H1 (cell line): ENCODE measurements around the gene FLRT1. TPM values are rescaled to one million over a fixed set of nuclear protein-coding genes. Genes with fewer than 3 reads are reported as not detected.
A peak's percentile ranks its signal among the peaks of the same experiment; 100 is the strongest.

ENCODE experiments used
- CTCF ChIA-PET: fragments of 300-600 bp; sonication (Branson Sonifier 250); formaldehyde crosslinking; loops from one replicate; lab custom pipeline; 2021; ENCODE audit not compliant: partially characterized antibody; lab: Charles Lee
- POLR2A ChIA-PET: fragments of 300-600 bp; sonication (Branson Sonifier 250); formaldehyde crosslinking; loops from one replicate; lab custom pipeline; 2021; ENCODE audit warnings: inconsistent platforms; ENCODE audit not compliant: partially characterized antibody; lab: Charles Lee
- DNase-seq, 2 experiments: peaks; one replicate each; pipeline versions ENCODE4 v3.0.0 to v3.0.0-alpha.2; 2010 to 2022; ENCODE audit warnings: low spot score in 2 of 2, low read depth in 1 of 2, mixed read lengths in 1 of 2
- FAIRE-seq: peaks from 2 replicates; lab custom pipeline; 2011; peaks lifted over from hg19 to GRCh38; lab: Jason Lieb, UNC
- H2AFZ ChIP-seq: 2 replicates; pipeline ENCODE4 v1.8.1; 2012; ENCODE audit warnings: low read length, inconsistent platforms
- H2AK5ac ChIP-seq: 2 replicates; pipeline ENCODE4 v1.6.1; 2013; ENCODE audit warnings: low read depth, low read length
- H2BK120ac ChIP-seq: replicated peaks from 2 replicates; pipeline ENCODE3; 2013; ENCODE audit warnings: low read depth, low read length, inconsistent platforms
- H2BK12ac ChIP-seq: 2 replicates; pipeline ENCODE4 v1.6.1; 2013; ENCODE audit warnings: low read depth, low read length
- H2BK15ac ChIP-seq: 2 replicates; pipeline ENCODE4 v1.6.1; 2013; ENCODE audit warnings: low read length
- H2BK20ac ChIP-seq: 2 replicates; pipeline ENCODE4 v1.6.1; 2013; ENCODE audit warnings: low read length
- H2BK5ac ChIP-seq: 2 replicates; pipeline ENCODE4 v1.6.1; 2013; ENCODE audit warnings: low read depth, low read length
- H3K14ac ChIP-seq: 2 replicates; pipeline ENCODE4 v1.6.1; 2013; ENCODE audit warnings: inconsistent platforms; ENCODE audit not compliant: insufficient read length
- H3K18ac ChIP-seq: 2 replicates; pipeline ENCODE4 v1.6.1; 2013; ENCODE audit warnings: low read length; ENCODE audit errors: extremely low read depth
- H3K23ac ChIP-seq: 2 replicates; pipeline ENCODE4 v1.6.1; 2013; ENCODE audit warnings: inconsistent platforms; ENCODE audit not compliant: insufficient read length
- H3K23me2 ChIP-seq: 2 replicates; pipeline ENCODE4 v1.6.1; 2013; ENCODE audit warnings: low read depth, low read length
- H3K27ac ChIP-seq: 2 replicates; pipeline ENCODE4 v1.6.1; 2011; ENCODE audit warnings: low read depth, low read length, inconsistent platforms
- H3K27me3 ChIP-seq, 4 experiments: replicated peaks in 1 of 4; 1 replicate in 1 of 4; 2 replicates in 3 of 4; pipeline versions ENCODE4 v1.6.1 to v1.8.1; 2011 to 2013; ENCODE audit warnings: low read length in 3 of 4, mild to moderate bottlenecking in 3 of 4, inconsistent platforms in 2 of 4, mixed read lengths in 2 of 4, moderate library complexity in 1 of 4; ENCODE audit not compliant: control insufficient read depth in 3 of 4, insufficient read depth in 3 of 4; ENCODE audit errors: extremely low read depth in 1 of 4
- H3K36me3 ChIP-seq, 4 experiments: 2 replicates each; pipeline versions ENCODE4 v1.6.1 to v1.8.1; 2011 to 2013; ENCODE audit warnings: mild to moderate bottlenecking in 4 of 4, low read length in 3 of 4, moderate library complexity in 2 of 4, control low read depth in 1 of 4, inconsistent platforms in 1 of 4; ENCODE audit not compliant: insufficient read depth in 4 of 4, control insufficient read depth in 2 of 4
- H3K4ac ChIP-seq: replicated peaks from 2 replicates; pipeline ENCODE3; 2013; ENCODE audit warnings: low read length, low read depth, mixed read lengths, inconsistent platforms; ENCODE audit not compliant: insufficient read length
- H3K4me1 ChIP-seq, 4 experiments: replicated peaks in 1 of 4; 1 replicate in 1 of 4; 2 replicates in 3 of 4; pipeline versions ENCODE4 v1.6.1 to v1.8.1; 2011 to 2013; ENCODE audit warnings: low read length in 3 of 4, inconsistent platforms in 2 of 4, mixed read lengths in 1 of 4; ENCODE audit not compliant: insufficient read depth in 4 of 4, control insufficient read depth in 3 of 4
- H3K4me2 ChIP-seq, 2 experiments: 2 replicates each; pipeline versions ENCODE4 v1.6.1 to v1.8.1; 2011 to 2013; ENCODE audit warnings: low read depth in 2 of 2, low read length in 2 of 2, control low read depth in 1 of 2, inconsistent platforms in 1 of 2, mild to moderate bottlenecking in 1 of 2; ENCODE audit not compliant: insufficient read depth in 1 of 2
- H3K4me3 ChIP-seq, 4 experiments: fragments of 200-600, 300-600 bp in 1 of 4; sonication (generic), shearing (Covaris generic), sonication (Bioruptor Twin) in 1 of 4; 2 replicates each; pipeline versions ENCODE4 v1.5.1 to v1.8.1; 2011 to 2016; ENCODE audit warnings: low read length in 4 of 4, low read depth in 3 of 4, control low read depth in 2 of 4, inconsistent platforms in 2 of 4, mild to moderate bottlenecking in 2 of 4, mixed read lengths in 1 of 4, moderate library complexity in 1 of 4; ENCODE audit not compliant: insufficient read depth in 2 of 4; ENCODE audit errors: extremely low read depth in 1 of 4
- H3K56ac ChIP-seq: replicated peaks from 2 replicates; pipeline ENCODE3; 2013; ENCODE audit warnings: low read depth, mild to moderate bottlenecking, mixed read lengths, low read length, inconsistent platforms; ENCODE audit not compliant: insufficient read length
- H3K79me1 ChIP-seq: 2 replicates; pipeline ENCODE4 v1.6.1; 2013; ENCODE audit warnings: low read depth, low read length, control low read depth
- H3K79me2 ChIP-seq, 2 experiments: 2 replicates each; pipeline versions ENCODE4 v1.6.1 to v1.8.1; 2012 to 2013; ENCODE audit warnings: low read length in 2 of 2, mild to moderate bottlenecking in 2 of 2, inconsistent platforms in 1 of 2; ENCODE audit not compliant: insufficient read depth in 2 of 2, control insufficient read depth in 1 of 2
- H3K9ac ChIP-seq, 4 experiments: replicated peaks in 1 of 4; 1 replicate in 1 of 4; 2 replicates in 3 of 4; pipeline versions ENCODE4 v1.6.1 to v1.8.1; 2011 to 2013; ENCODE audit warnings: low read depth in 3 of 4, low read length in 3 of 4, control low read depth in 2 of 4, mild to moderate bottlenecking in 2 of 4, moderate library complexity in 2 of 4, inconsistent platforms in 1 of 4; ENCODE audit errors: extremely low read depth in 1 of 4
- H3K9me3 ChIP-seq, 2 experiments: 2 replicates each; pipeline versions ENCODE4 v1.6.1 to v1.8.1; 2012 to 2013; ENCODE audit warnings: mild to moderate bottlenecking in 2 of 2, moderate library complexity in 2 of 2, control low read depth in 1 of 2, inconsistent platforms in 1 of 2, low read depth in 1 of 2, low read length in 1 of 2, mixed read lengths in 1 of 2; ENCODE audit not compliant: insufficient read depth in 2 of 2
- H4K20me1 ChIP-seq, 2 experiments: replicated peaks in 1 of 2; 2 replicates each; pipeline versions ENCODE3 to v1.8.1; 2011 to 2013; ENCODE audit warnings: inconsistent platforms in 2 of 2, low read length in 2 of 2, mild to moderate bottlenecking in 1 of 2; ENCODE audit not compliant: insufficient read depth in 2 of 2, control insufficient read depth in 1 of 2
- H4K5ac ChIP-seq: 2 replicates; pipeline ENCODE4 v1.6.1; 2013; ENCODE audit warnings: low read length, low read depth, mixed read lengths, inconsistent platforms; ENCODE audit not compliant: insufficient read length
- H4K8ac ChIP-seq: 2 replicates; pipeline ENCODE4 v1.8.0; 2013; ENCODE audit warnings: mild to moderate bottlenecking, moderate library complexity, low read length, inconsistent platforms; ENCODE audit not compliant: insufficient read depth; ENCODE audit errors: extremely low read depth
- H4K91ac ChIP-seq: replicated peaks from 2 replicates; pipeline ENCODE3; 2013; ENCODE audit warnings: low read length, mixed read lengths, inconsistent platforms; ENCODE audit not compliant: insufficient read length
- CHD2 ChIP-seq: IDR thresholded peaks from 2 replicates; pipeline ENCODE4 v1.6.1; 2012; ENCODE audit warnings: low read length, improper control_type of control experiment
- CTCF ChIP-seq, 3 experiments: IDR thresholded peaks; 1 replicate in 2 of 3; 2 replicates in 1 of 3; pipeline versions ENCODE4 v1.5.1 to v1.6.1; 2011; ENCODE audit warnings: low read length in 3 of 3, mild to moderate bottlenecking in 3 of 3, inconsistent platforms in 2 of 3, low read depth in 1 of 3, moderate library complexity in 1 of 3; ENCODE audit not compliant: insufficient read depth in 1 of 3; ENCODE audit errors: control extremely low read depth in 1 of 3
- JUND ChIP-seq: IDR thresholded peaks from 2 replicates; pipeline ENCODE4 v1.6.1; 2011; ENCODE audit warnings: mild to moderate bottlenecking, improper control_type of control experiment, low read length
- POLR2A ChIP-seq, 2 experiments: IDR thresholded peaks; 1 replicate in 1 of 2; 2 replicates in 1 of 2; pipeline ENCODE4 v1.6.1; 2011; ENCODE audit warnings: low read depth in 2 of 2, low read length in 2 of 2, mild to moderate bottlenecking in 2 of 2; ENCODE audit errors: control extremely low read depth in 1 of 2
- POLR2AphosphoS5 ChIP-seq: IDR thresholded peaks from 2 replicates; pipeline ENCODE4 v1.6.1; 2011; ENCODE audit warnings: low read depth, low read length
- RFX5 ChIP-seq: IDR thresholded peaks from 2 replicates; pipeline ENCODE4 v1.6.1; 2011; ENCODE audit warnings: low read depth, low read length, improper control_type of control experiment, borderline replicate concordance
- SIRT6 ChIP-seq: IDR thresholded peaks from one replicate; pipeline ENCODE4 v1.7.1; 2012; ENCODE audit warnings: low read length, inconsistent platforms
- TAF1 ChIP-seq: IDR thresholded peaks from 2 replicates; pipeline ENCODE4 v1.6.1; 2011; ENCODE audit warnings: mild to moderate bottlenecking, low read depth, low read length
- TCF12 ChIP-seq: IDR thresholded peaks from 2 replicates; pipeline ENCODE4 v1.6.1; 2011; ENCODE audit warnings: low read depth, mild to moderate bottlenecking, low read length
- WGBS, 2 experiments: shearing (Covaris generic) in 1 of 2; methylation state at CpG; one replicate each; pipeline versions ENCODE4 v1.1.6 to v1.1.7; 2013 to 2015; ENCODE audit warnings: low lambda C conversion rate in 2 of 2, mixed read lengths in 2 of 2, inconsistent platforms in 1 of 2, low coverage in 1 of 2, missing lambda C conversion rate in 1 of 2; ENCODE audit not compliant: insufficient replicate concordance in 2 of 2, insufficient coverage in 1 of 2, insufficient read length in 1 of 2; ENCODE audit errors: extremely low coverage in 1 of 2, missing lambda C conversion rate in 1 of 2; 5-methylcytosine and 5-hydroxymethylcytosine counted together
- polyA plus RNA-seq, 7 experiments: library from polyadenylated mRNA; depleted of rRNA in 3 of 7; stranded (reverse) in 5 of 7; unstranded in 2 of 7; fragments of >200 nt in 5 of 7; fragments of 200-250 nt in 2 of 7; gene quantifications; 1 replicate in 5 of 7; 2 replicates in 1 of 7; 4 replicates in 1 of 7; pipeline versions ENCODE4 v1.2.1 to v1.2.3, GENCODE V29; 2011 to 2013; ENCODE audit warnings: missing spikeins in 2 of 7, mixed read lengths in 2 of 7
- total RNA-seq: library from RNA; stranded (reverse); fragmentation: NEBNext Ultra II Directional; extraction: Animal tissue kit (Norgen Biotek cat#: 25700); gene quantifications from 2 replicates; pipeline ENCODE4 v1.2.1, GENCODE V29; 2021

FLRT1 gene
- total and polyA plus RNA-seq, 2 of the 8 experiments (the other 6 are each of a cell fraction or from before 2014, with no cell fraction given) = 0.14 to 0.28 TPM

- H2BK5ac ChIP-seq = peak overlapping the region; percentile 94; the same call in 1 of the 2 replicates
- peaks cover 11 to 47% (median 39%) of the 10 kb centered on the region in 4 experiments for H3K27me3 ChIP-seq
- no peak overlapping the region for H2BK120ac ChIP-seq
- H3K79me1 ChIP-seq = no peaks in the 10 kb centered on the region; the same call in 1 of the 2 replicates
- no peak overlapping the region for H3K14ac ChIP-seq
- CTCF ChIA-PET = interaction anchor here (0.6 to 21.2 kb wide), 13 partner anchors 9 to 118 kb away, joined by 3 to 291 read pairs (median 4); no protein-coding TSS in a partner anchor
- peak overlapping the region; percentile 71 for H3K4ac ChIP-seq
- H2AFZ ChIP-seq = no peak overlapping the region
- H3K36me3 ChIP-seq = no peaks in the 10 kb centered on the region
- no peaks in the 10 kb centered on the region; the same call in 1 of the 2 replicates for H3K23me2 ChIP-seq
- POLR2A ChIA-PET = interaction anchor here (0.8 to 1.8 kb wide), 8 partner anchors 9 to 1147 kb away, joined by 3 to 6 read pairs (median 4); partner anchors contain the start of genes RCOR2 and SLC3A2
- H3K4me3 ChIP-seq = 0 out of 8 replicates have a peak overlapping the region, but pooled peaks of 1 of the 4 experiments have one; percentile 31
- H3K27ac ChIP-seq = 0 out of 2 replicates have a peak overlapping the region, but pooled peaks have one; percentile 36
- WGBS, 2 experiments = 45% methylated on average over 6 of the region's 22 CpGs; no CpG with 5 or more reads in 1 of the 2 experiments
- peaks cover 15 to 43% (median 35%) of the 10 kb centered on the region in 4 experiments for H3K4me1 ChIP-seq
- H2BK12ac ChIP-seq = peak overlapping the region; percentile 77; the same call in 1 of the 2 replicates
- peak overlapping the region; percentile 47; the same call in 1 of the 2 replicates for H4K8ac ChIP-seq
- H2BK20ac ChIP-seq = 0 out of 2 replicates have a peak overlapping the region, but pooled peaks have one; percentile 72
- FAIRE-seq = peak; percentile 24
- peak; percentile 68 to 87 for DNase-seq
- peak overlapping the region; percentile 80 for H4K91ac ChIP-seq
- H3K23ac ChIP-seq = no peak overlapping the region
- no peaks in the 10 kb centered on the region for H3K79me2 ChIP-seq
- peak overlapping the region; percentile 3; the same call in 1 of the 2 replicates for H2AK5ac ChIP-seq
- H3K18ac ChIP-seq = peak overlapping the region; percentile 76
- H4K20me1 ChIP-seq = peaks cover 0 to 3% of the 10 kb centered on the region in 2 experiments
- 0 out of 2 replicates have a peak overlapping the region, but pooled peaks have one; percentile 46 for H2BK15ac ChIP-seq
- H4K5ac ChIP-seq = peak overlapping the region; percentile 74
- H3K56ac ChIP-seq = no peak overlapping the region
- H3K9me3 ChIP-seq = no peaks in the 10 kb centered on the region
- H3K9ac ChIP-seq = no peak overlapping the region; a peak in 1 of 7 replicates
- H3K4me2 ChIP-seq = peak overlapping the region; percentile 6 to 62; a peak in 3 of 4 replicates
- TF ChIP-seq RFX5 = no peak
- no peak for TF ChIP-seq POLR2A (IDR thresholded peaks at IDR 0.05; ENCODE audit: control extremely low read depth in 1 of 2, low read depth in 2 of 2, low read length in 2 of 2)
- no peak for TF ChIP-seq JUND
- TF ChIP-seq CTCF (IDR thresholded peaks at IDR 0.05; ENCODE audit: control extremely low read depth in 1 of 3, insufficient read depth in 1 of 3, low read depth in 1 of 3, low read length in 3 of 3) = no peak
- TF ChIP-seq CHD2 = peak; percentile 87
- TF ChIP-seq TAF1 = peak; percentile 57
- no peak for TF ChIP-seq TCF12
- TF ChIP-seq POLR2AphosphoS5 = no peak; the same call in 1 of the 2 replicates
- TF ChIP-seq SIRT6 = no peak
Measured at GRCh38 chr11:64028398-64029115, 7.2 kb upstream of the FLRT1 start.
